K562 (cell line): ENCODE data around the gene IL1B. TPM values are rescaled to one million over a fixed set of nuclear protein-coding genes. Genes with fewer than 3 reads are reported as not detected.

Source experiments
- ARID2 ChIP-seq: fragments of 450-650 bp; IDR thresholded peaks from 2 replicates; pipeline ENCODE4 v1.6.1; 2017; ENCODE audit warnings: antibody characterized with exemption, mild to moderate bottlenecking
- CBX8 ChIP-seq: fragments of 200-600 bp; sonication (generic); IDR thresholded peaks from 2 replicates; pipeline ENCODE4 v1.6.1; 2012; ENCODE audit warnings: borderline replicate concordance, mixed run types, low read depth, mild to moderate bottlenecking, moderate library complexity, mixed read lengths, low read length, control low read depth, inconsistent platforms; ENCODE audit not compliant: poor library complexity, severe bottlenecking; ENCODE audit errors: extremely low read depth
- CEBPG ChIP-seq, 3 experiments: fragments of 200-800 bp in 1 of 3; sonication (Bioruptor generic) in 1 of 3; sonication (generic) in 1 of 3; formaldehyde crosslinking in 1 of 3; IDR thresholded peaks in 2 of 3; conservative IDR thresholded peaks in 1 of 3; 2 replicates each; pipeline versions ENCODE4 v1.6.1 to v1.8.0; 2016 to 2022; ENCODE audit warnings: missing compliant biosample characterization in 2 of 3, missing genetic modification characterization in 2 of 3, mild to moderate bottlenecking in 1 of 3, missing genetic modification reagents in 1 of 3
- HSF4 ChIP-seq: fragments of 250-450 bp; sonication (Bioruptor Pico); IDR thresholded peaks from 2 replicates; pipeline ENCODE4 v2.1.2; 2022; ENCODE audit warnings: mild to moderate bottlenecking, moderate library complexity, borderline replicate concordance
- MCM2 ChIP-seq: fragments of 450-650 bp; IDR thresholded peaks from 2 replicates; pipeline ENCODE4 v1.6.1; 2017; ENCODE audit warnings: low read depth, mild to moderate bottlenecking
- MED1 ChIP-seq: sonication (generic); formaldehyde crosslinking; IDR thresholded peaks from 2 replicates; pipeline ENCODE4 v1.8.1; 2023; ENCODE audit warnings: missing genetic modification reagents, borderline replicate concordance
- ZNF217 ChIP-seq: sonication (generic); formaldehyde crosslinking; IDR thresholded peaks from 2 replicates; pipeline ENCODE4 v1.8.0; 2022; ENCODE audit warnings: mild to moderate bottlenecking, missing genetic modification reagents
- ZNF707 ChIP-seq: fragments of 250-450 bp; sonication (Bioruptor Pico); conservative IDR thresholded peaks from 2 replicates; pipeline ENCODE4 v1.8.0; 2022; ENCODE audit warnings: inconsistent platforms, mild to moderate bottlenecking, moderate library complexity
- ZSCAN29 ChIP-seq: fragments of 450-650 bp; IDR thresholded peaks from 2 replicates; pipeline ENCODE4 v1.6.1; 2017
- polyA plus RNA-seq, 8 experiments: library from polyadenylated mRNA; depleted of rRNA in 4 of 8; stranded (reverse) in 5 of 8; unstranded in 3 of 8; fragments of >200 nt; fragmentation: Nextera tagmentation in 2 of 8; fragmentation: Illumina TruSeq in 1 of 8; extraction: Ambion mirVana in 2 of 8; extraction: Trizol in 1 of 8; gene quantifications; 2 replicates each; pipeline versions ENCODE4 v1.2.1 to v1.2.3, GENCODE V29; 2011 to 2014; ENCODE audit warnings: inconsistent platforms in 1 of 8, missing spikeins in 1 of 8
- total RNA-seq, 7 experiments: library from RNA; depleted of rRNA in 6 of 7; stranded (reverse); fragments of >200 nt in 6 of 7; fragmentation: Illumina TruSeq in 2 of 7; extraction: Trizol in 2 of 7; gene quantifications; 2 replicates each; pipeline versions ENCODE4 v1.2.1 to v1.2.3, GENCODE V29; 2011 to 2021; ENCODE audit warnings: low replicate concordance in 1 of 7
- TF ChIP-seq, protein P1 (sequence below): fragments of 250-450 bp; sonication (Bioruptor Pico); IDR thresholded peaks from 2 replicates; pipeline ENCODE4 v1.9.0; 2021; ENCODE audit warnings: mild to moderate bottlenecking, inconsistent platforms
- TF ChIP-seq, protein P2 (sequence below): IDR thresholded peaks from 2 replicates; pipeline ENCODE4 v1.6.1; 2014; ENCODE audit warnings: antibody characterized with exemption
- TF ChIP-seq, protein P3 (sequence below): fragments of 250-450 bp; sonication (Bioruptor Pico); IDR thresholded peaks from 2 replicates; pipeline ENCODE4 v1.8.0; 2022; ENCODE audit warnings: moderate library complexity, mild to moderate bottlenecking, inconsistent platforms
- TF ChIP-seq, protein P4 (sequence below): fragments of 250-450 bp; sonication (Bioruptor Pico); IDR thresholded peaks from 2 replicates; pipeline ENCODE4 v1.5.1; 2021; ENCODE audit warnings: mild to moderate bottlenecking
- TF ChIP-seq, protein P5 (sequence below): fragments of 200-400 bp; formaldehyde crosslinking; IDR thresholded peaks from 2 replicates; pipeline ENCODE4 v1.6.1; 2017; ENCODE audit warnings: mild to moderate bottlenecking, low read depth, low read length, moderate library complexity
- TF ChIP-seq, protein P6 (sequence below): fragments of 450-650 bp; conservative IDR thresholded peaks from 2 replicates; pipeline ENCODE4 v1.6.1; 2016; ENCODE audit warnings: missing genetic modification characterization, low read depth, mild to moderate bottlenecking, missing compliant biosample characterization, moderate library complexity

IL1B gene
- total and polyA plus RNA-seq, 9 of the 15 experiments (the other 6 are each of a cell fraction or from before 2014, with no cell fraction given), result 0.29 TPM; not detected in 8

DNA sequence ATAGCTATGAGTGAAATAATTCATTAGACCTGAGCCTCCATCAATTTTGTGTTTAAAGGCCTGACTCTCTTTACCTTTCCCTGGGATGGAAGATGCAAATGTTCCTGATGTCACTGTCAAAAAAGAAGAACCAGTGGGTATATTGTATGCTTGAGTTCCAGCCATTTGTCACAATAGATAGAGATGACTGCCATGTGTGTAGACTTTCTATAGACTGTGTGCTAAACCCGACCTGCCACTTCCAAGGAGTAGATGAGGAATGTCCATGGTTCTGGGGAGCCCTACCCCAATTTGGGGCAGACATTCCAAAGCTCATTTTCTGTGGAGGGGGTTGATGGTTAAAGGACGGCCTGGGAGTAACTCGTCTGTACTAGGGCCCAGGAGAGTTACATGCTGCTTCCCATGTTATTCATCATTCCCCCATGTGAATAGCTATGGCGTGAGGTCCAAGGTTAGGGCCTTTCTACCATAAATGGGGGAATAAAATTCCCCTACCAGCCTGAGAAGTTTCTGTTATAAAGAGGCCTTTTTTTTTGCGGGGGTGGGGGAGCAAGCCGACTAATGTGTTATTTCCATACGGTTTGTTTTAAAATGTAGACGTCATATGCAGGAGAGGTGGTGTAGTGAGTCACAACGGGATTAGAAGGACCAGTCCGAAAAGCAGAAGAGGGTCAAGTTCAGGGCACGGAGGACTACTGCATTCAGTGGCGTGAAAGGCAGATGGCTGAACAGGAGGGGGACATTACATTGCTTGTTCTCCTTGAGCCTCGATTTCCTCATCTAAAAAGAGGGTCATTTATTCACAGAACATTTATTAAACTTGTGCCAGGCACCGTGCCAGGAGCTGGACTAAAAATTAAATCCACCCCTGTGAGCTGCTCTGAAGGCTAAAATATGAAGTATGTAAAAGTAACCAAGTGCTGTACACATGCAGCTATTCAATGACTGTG is 24.0 kb downstream of the IL1B start (continued):
- TF ChIP-seq, protein P1, sequence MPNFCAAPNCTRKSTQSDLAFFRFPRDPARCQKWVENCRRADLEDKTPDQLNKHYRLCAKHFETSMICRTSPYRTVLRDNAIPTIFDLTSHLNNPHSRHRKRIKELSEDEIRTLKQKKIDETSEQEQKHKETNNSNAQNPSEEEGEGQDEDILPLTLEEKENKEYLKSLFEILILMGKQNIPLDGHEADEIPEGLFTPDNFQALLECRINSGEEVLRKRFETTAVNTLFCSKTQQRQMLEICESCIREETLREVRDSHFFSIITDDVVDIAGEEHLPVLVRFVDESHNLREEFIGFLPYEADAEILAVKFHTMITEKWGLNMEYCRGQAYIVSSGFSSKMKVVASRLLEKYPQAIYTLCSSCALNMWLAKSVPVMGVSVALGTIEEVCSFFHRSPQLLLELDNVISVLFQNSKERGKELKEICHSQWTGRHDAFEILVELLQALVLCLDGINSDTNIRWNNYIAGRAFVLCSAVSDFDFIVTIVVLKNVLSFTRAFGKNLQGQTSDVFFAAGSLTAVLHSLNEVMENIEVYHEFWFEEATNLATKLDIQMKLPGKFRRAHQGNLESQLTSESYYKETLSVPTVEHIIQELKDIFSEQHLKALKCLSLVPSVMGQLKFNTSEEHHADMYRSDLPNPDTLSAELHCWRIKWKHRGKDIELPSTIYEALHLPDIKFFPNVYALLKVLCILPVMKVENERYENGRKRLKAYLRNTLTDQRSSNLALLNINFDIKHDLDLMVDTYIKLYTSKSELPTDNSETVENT (CRISPR knock-in tag), result no peak
- TF ChIP-seq, protein P2, sequence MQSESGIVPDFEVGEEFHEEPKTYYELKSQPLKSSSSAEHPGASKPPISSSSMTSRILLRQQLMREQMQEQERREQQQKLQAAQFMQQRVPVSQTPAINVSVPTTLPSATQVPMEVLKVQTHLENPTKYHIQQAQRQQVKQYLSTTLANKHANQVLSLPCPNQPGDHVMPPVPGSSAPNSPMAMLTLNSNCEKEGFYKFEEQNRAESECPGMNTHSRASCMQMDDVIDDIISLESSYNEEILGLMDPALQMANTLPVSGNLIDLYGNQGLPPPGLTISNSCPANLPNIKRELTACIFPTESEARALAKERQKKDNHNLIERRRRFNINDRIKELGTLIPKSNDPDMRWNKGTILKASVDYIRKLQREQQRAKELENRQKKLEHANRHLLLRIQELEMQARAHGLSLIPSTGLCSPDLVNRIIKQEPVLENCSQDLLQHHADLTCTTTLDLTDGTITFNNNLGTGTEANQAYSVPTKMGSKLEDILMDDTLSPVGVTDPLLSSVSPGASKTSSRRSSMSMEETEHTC, result no peak
- no peak for TF ChIP-seq ARID2
- TF ChIP-seq, protein P3, sequence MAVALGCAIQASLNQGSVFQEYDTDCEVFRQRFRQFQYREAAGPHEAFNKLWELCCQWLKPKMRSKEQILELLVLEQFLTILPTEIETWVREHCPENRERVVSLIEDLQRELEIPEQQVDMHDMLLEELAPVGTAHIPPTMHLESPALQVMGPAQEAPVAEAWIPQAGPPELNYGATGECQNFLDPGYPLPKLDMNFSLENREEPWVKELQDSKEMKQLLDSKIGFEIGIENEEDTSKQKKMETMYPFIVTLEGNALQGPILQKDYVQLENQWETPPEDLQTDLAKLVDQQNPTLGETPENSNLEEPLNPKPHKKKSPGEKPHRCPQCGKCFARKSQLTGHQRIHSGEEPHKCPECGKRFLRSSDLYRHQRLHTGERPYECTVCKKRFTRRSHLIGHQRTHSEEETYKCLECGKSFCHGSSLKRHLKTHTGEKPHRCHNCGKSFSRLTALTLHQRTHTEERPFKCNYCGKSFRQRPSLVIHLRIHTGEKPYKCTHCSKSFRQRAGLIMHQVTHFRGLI (CRISPR knock-in tag), result no peak
- no peak for TF ChIP-seq ZNF707 (CRISPR knock-in tag)
- TF ChIP-seq ZNF217 (CRISPR knock-in tag), result no peak
- TF ChIP-seq, protein P4, sequence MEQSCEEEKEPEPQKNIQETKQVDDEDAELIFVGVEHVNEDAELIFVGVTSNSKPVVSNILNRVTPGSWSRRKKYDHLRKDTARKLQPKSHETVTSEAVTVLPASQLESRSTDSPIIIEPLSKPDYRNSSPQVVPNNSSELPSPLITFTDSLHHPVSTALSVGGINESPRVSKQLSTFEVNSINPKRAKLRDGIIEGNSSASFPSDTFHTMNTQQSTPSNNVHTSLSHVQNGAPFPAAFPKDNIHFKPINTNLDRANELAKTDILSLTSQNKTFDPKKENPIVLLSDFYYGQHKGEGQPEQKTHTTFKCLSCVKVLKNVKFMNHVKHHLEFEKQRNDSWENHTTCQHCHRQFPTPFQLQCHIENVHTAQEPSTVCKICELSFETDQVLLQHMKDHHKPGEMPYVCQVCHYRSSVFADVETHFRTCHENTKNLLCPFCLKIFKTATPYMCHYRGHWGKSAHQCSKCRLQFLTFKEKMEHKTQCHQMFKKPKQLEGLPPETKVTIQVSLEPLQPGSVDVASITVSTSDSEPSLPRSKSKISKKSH (CRISPR knock-in tag), result no peak
- TF ChIP-seq ZSCAN29, result no peak
- no peak for TF ChIP-seq MED1 (CRISPR knock-in tag)
- TF ChIP-seq, protein P5, sequence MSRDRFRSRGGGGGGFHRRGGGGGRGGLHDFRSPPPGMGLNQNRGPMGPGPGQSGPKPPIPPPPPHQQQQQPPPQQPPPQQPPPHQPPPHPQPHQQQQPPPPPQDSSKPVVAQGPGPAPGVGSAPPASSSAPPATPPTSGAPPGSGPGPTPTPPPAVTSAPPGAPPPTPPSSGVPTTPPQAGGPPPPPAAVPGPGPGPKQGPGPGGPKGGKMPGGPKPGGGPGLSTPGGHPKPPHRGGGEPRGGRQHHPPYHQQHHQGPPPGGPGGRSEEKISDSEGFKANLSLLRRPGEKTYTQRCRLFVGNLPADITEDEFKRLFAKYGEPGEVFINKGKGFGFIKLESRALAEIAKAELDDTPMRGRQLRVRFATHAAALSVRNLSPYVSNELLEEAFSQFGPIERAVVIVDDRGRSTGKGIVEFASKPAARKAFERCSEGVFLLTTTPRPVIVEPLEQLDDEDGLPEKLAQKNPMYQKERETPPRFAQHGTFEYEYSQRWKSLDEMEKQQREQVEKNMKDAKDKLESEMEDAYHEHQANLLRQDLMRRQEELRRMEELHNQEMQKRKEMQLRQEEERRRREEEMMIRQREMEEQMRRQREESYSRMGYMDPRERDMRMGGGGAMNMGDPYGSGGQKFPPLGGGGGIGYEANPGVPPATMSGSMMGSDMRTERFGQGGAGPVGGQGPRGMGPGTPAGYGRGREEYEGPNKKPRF, result no peak
- no peak for TF ChIP-seq CBX8
- TF ChIP-seq CEBPG (CRISPR knock-in tag; IDR thresholded peaks at IDR 0.05), result no peak
- no peak for TF ChIP-seq CEBPG (tag; conservative IDR thresholded peaks at IDR 0.05 in 1 of 2, IDR thresholded peaks at IDR 0.05 in 1 of 2)
- TF ChIP-seq, protein P6, sequence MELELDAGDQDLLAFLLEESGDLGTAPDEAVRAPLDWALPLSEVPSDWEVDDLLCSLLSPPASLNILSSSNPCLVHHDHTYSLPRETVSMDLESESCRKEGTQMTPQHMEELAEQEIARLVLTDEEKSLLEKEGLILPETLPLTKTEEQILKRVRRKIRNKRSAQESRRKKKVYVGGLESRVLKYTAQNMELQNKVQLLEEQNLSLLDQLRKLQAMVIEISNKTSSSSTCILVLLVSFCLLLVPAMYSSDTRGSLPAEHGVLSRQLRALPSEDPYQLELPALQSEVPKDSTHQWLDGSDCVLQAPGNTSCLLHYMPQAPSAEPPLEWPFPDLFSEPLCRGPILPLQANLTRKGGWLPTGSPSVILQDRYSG (tag), result no peak
- TF ChIP-seq MCM2, result no peak
- TF ChIP-seq HSF4, result no peak
